D721Med (cell line): ENCODE data around the gene ERVFRD-1.

ENCODE experiments used
- DNase-seq: peaks from one replicate; pipeline ENCODE4 v3.0.0; 2011; ENCODE audit warnings: low spot score; ENCODE audit not compliant: insufficient read length
- FAIRE-seq: peaks from 2 replicates; lab custom pipeline; 2011; peaks lifted over from hg19 to GRCh38; lab: Jason Lieb, UNC
- TF ChIP-seq, protein P1 (sequence below): IDR thresholded peaks from 2 replicates; pipeline ENCODE4 v1.5.1; 2012; ENCODE audit warnings: mild to moderate bottlenecking, control low read depth; ENCODE audit not compliant: insufficient read depth; ENCODE audit errors: missing control alignments

ERVFRD-1 gene

DNA sequence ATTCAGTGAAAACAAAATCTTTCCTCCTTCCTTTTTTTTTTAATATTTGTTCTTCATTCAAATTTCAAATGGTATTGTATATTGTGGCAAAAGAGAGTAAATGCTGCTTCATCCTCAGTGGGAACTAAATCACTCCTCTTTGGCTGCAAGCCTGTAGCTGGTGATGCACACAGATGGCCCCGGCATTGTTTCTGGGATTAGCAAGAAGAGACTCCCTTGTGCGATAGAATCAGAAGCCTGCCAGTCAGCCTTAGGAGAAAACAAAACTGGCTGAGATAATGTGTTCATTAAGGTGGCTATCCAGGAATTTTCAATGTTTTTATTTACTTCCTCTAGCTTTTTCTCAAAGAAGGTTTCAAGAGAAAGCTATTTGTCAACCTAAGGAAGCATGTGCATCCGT is 46.7 kb downstream of the ERVFRD-1 start:
- no peak for DNase-seq
- peak; percentile 93 for FAIRE-seq
- TF ChIP-seq, protein P1, sequence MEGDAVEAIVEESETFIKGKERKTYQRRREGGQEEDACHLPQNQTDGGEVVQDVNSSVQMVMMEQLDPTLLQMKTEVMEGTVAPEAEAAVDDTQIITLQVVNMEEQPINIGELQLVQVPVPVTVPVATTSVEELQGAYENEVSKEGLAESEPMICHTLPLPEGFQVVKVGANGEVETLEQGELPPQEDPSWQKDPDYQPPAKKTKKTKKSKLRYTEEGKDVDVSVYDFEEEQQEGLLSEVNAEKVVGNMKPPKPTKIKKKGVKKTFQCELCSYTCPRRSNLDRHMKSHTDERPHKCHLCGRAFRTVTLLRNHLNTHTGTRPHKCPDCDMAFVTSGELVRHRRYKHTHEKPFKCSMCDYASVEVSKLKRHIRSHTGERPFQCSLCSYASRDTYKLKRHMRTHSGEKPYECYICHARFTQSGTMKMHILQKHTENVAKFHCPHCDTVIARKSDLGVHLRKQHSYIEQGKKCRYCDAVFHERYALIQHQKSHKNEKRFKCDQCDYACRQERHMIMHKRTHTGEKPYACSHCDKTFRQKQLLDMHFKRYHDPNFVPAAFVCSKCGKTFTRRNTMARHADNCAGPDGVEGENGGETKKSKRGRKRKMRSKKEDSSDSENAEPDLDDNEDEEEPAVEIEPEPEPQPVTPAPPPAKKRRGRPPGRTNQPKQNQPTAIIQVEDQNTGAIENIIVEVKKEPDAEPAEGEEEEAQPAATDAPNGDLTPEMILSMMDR, result no peak

DNA sequence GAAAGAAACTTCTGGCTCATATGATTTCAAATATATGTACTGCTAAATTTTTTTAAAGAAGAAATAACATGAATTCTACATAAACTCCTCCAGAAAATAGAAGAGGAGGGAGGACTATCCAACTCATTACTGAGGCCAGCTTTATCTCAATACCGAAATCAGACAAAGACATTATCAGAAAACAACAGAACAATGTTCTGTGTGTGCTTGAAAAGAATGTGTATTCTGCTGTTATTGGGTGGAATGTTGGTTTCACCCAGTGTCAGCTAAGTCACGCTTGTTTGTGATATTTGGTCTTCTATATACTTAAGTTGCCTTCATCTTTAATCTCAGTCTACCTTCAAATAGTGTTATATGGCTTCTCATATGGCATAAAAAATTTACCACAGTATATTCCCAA is 48.8 kb downstream of the ERVFRD-1 start:
- DNase-seq (no peak), FAIRE-seq (peak; percentile 51)
- TF ChIP-seq, protein P1, result no peak

DNA sequence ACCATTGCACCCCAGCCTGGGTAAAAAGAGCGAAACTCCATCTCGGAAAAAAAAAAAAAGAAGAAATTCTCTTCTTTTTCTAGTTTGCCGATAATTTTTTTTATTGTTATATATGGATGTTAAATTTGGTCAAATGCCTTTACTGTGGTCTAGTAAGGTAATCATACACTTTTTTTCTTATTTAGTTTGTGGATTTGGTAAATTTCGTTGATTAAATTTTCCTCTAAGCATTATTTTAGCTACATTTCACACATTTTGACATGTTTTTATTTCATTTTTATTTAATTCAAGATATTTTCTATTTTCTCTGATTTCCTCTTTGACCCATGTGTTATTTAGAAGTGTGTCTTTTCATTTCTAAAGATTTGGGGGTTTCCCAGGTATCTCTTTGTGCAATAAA is 49.4 kb downstream of the ERVFRD-1 start:
- FAIRE-seq (no peak), DNase-seq (no peak)

GRCh38 chr6:11058406-11058805 is 53.1 kb downstream of the ERVFRD-1 start:
- TF ChIP-seq, protein P1, result no peak
- no peak for FAIRE-seq
- DNase-seq, result no peak

More for the DNA sequence above, 49.4 kb downstream of the ERVFRD-1 start:
- TF ChIP-seq, protein P1, result no peak

DNA sequence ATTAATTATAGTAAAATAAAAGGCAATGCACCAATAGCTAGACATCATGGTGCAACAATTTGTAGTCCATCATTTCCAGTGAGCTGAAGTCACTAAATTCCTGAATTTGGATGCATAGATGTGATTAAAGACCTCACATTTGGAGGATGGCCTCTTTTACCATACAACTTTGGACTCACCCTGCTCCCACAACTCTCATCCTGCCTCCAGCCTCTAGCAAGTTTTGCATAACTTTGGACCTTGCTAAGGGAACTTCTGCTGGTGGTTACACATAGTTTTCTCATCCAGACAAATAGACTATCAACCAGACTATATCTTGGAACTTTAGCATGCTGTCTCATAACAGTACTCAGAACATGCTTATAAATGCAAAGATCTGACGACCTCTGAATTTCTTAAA is 54.7 kb downstream of the ERVFRD-1 start:
- TF ChIP-seq, protein P1, result no peak
- FAIRE-seq, result no peak
- DNase-seq, result no peak

GRCh38 chr6:11055127-11055627 is 56.3 kb downstream of the ERVFRD-1 start:
- no peak for FAIRE-seq
- DNase-seq, result no peak
- TF ChIP-seq, protein P1, result no peak

GRCh38 chr6:11054722-11055121 is 56.8 kb downstream of the ERVFRD-1 start:
- TF ChIP-seq, protein P1, result no peak
- FAIRE-seq, result no peak

More at GRCh38 chr6:11054722-11055121, 56.8 kb downstream of the ERVFRD-1 start:
- DNase-seq, result no peak
